Measurements from ENCODE around the gene KIF21B.

The KIF21B gene

DNA sequence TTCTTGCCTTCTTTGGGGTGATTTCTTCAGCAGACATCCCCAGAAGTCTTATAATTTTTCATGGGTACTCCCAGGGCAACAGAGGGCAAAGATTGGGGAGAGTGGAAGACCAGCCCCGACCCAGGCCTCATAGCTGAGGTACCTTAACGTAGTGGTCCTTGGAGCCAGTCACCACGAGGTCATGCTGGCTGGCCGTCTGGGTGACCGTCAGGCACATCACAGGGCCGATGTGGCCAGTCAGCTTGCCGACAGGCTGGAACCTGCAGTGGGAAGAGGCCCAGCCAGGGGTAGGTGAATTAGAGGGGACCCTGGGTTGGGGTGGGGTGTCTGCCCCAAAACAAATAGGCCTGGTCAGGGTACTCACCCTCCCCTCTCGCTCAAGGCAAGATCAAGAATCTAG is 46.9 kb downstream of the KIF21B start:
- ATAC-seq (ENCODE audit: insufficient read depth, low read depth): no peak

DNA sequence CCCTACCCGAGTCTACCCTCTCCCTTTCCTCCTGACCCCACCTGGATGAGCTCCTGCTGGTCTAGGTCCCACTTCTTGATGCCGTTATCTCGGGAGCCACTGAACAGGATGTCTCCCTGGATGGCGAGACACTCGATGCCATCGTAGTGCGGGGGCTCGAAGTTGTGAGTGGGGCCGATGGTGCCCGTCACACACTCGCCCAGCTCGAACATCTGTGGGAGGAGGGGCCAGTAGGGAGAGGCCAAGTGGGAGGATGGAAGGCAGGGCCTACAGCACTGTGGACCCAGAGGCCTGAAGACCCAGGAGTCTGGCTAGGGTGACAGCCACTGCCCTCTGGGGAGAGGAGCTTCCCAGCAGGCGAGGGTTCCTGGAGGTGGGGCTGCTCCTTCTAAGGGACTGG is 48.1 kb downstream of the KIF21B start:
- peaks cover 88% of the 10 kb centered on the region for H3K36me3 ChIP-seq (ENCODE audit: insufficient read depth, low read length)
- H3K4me3 ChIP-seq (ENCODE audit: low read depth in 1 of 2, low read length in 2 of 2): no peak overlapping the region
- no peaks in the 10 kb centered on the region for H3K9me3 ChIP-seq (ENCODE audit: insufficient read depth, low read length, severe bottlenecking)
- TF ChIP-seq CTCF (IDR thresholded peaks at IDR 0.05; ENCODE audit: borderline replicate concordance, extremely low read depth, low read length, poor library complexity, severe bottlenecking) (no peak), EZH2 (IDR thresholded peaks at IDR 0.05; ENCODE audit: borderline replicate concordance, low read depth, low read length, severe bottlenecking) (no peak)
- ATAC-seq (ENCODE audit: insufficient read depth, low read depth) (no peak), DNase-seq (no peak)
- H3K9ac ChIP-seq (ENCODE audit: low read depth, low read length): no peak overlapping the region
- no peak overlapping the region for H3K4me2 ChIP-seq (ENCODE audit: insufficient read depth, low read length)
- H3K27ac ChIP-seq (ENCODE audit: low read length): no peak overlapping the region
- peaks cover 8% of the 10 kb centered on the region for H4K20me1 ChIP-seq (ENCODE audit: insufficient read depth, low read length)
- no peaks in the 10 kb centered on the region for H3K4me1 ChIP-seq (ENCODE audit: insufficient read depth, low read length)
- no peaks in the 10 kb centered on the region for H3K79me2 ChIP-seq (ENCODE audit: insufficient read depth, low read length)
- H3K27me3 ChIP-seq (ENCODE audit: insufficient read depth, low read length, poor library complexity): no peaks in the 10 kb centered on the region
- H2AFZ ChIP-seq (ENCODE audit: low read depth, low read length): no peak overlapping the region

More for the DNA sequence above, 46.9 kb downstream of the KIF21B start:
- no peak overlapping the region for H2AFZ ChIP-seq (ENCODE audit: low read depth, low read length)
- TF ChIP-seq CTCF (IDR thresholded peaks at IDR 0.05; ENCODE audit: borderline replicate concordance, extremely low read depth, low read length, poor library complexity, severe bottlenecking) (no peak), EZH2 (IDR thresholded peaks at IDR 0.05; ENCODE audit: borderline replicate concordance, low read depth, low read length, severe bottlenecking) (no peak)
- H3K27ac ChIP-seq (ENCODE audit: low read length): no peak overlapping the region
- no peak overlapping the region for H3K9ac ChIP-seq (ENCODE audit: low read depth, low read length)
- peaks cover 5% of the 10 kb centered on the region; the same call in 1 of the 2 replicates for H4K20me1 ChIP-seq (ENCODE audit: insufficient read depth, low read length)
- no peak overlapping the region for H3K4me3 ChIP-seq (ENCODE audit: low read depth in 1 of 2, low read length in 2 of 2)
- H3K27me3 ChIP-seq (ENCODE audit: insufficient read depth, low read length, poor library complexity): no peaks in the 10 kb centered on the region
- no peaks in the 10 kb centered on the region for H3K9me3 ChIP-seq (ENCODE audit: insufficient read depth, low read length, severe bottlenecking)
- peaks cover 88% of the 10 kb centered on the region for H3K36me3 ChIP-seq (ENCODE audit: insufficient read depth, low read length)
- no peaks in the 10 kb centered on the region for H3K79me2 ChIP-seq (ENCODE audit: insufficient read depth, low read length)
- no peak overlapping the region for H3K4me2 ChIP-seq (ENCODE audit: insufficient read depth, low read length)
- H3K4me1 ChIP-seq (ENCODE audit: insufficient read depth, low read length): no peaks in the 10 kb centered on the region
- no peak for DNase-seq

DNA sequence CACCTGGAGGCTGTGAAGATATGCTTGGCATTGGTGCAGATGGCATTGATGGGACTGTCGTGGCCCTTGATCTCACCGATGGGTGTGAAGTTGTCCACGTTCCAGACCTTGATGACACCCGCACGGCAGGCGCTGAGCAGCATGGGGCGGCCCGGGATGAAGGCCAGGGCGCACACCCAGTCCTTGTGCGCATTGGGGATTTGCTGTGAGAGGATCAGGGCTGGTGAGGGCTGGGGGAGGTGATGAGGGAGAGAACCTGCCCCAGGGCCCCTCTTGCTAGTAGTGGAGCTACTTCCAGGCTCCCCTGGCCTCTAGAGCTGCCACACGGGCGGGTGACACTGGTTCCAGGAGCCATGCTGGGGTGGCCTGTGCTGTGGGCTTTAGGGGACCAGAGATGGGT is 48.8 kb downstream of the KIF21B start:
- no peak for ATAC-seq (ENCODE audit: insufficient read depth, low read depth)
- no peak overlapping the region for H3K9ac ChIP-seq (ENCODE audit: low read depth, low read length)
- no peaks in the 10 kb centered on the region for H3K9me3 ChIP-seq (ENCODE audit: insufficient read depth, low read length, severe bottlenecking)
- H3K79me2 ChIP-seq (ENCODE audit: insufficient read depth, low read length): no peaks in the 10 kb centered on the region
- H4K20me1 ChIP-seq (ENCODE audit: insufficient read depth, low read length): peaks cover 13% of the 10 kb centered on the region
- no peaks in the 10 kb centered on the region for H3K27me3 ChIP-seq (ENCODE audit: insufficient read depth, low read length, poor library complexity)
- DNase-seq: no peak
- no peaks in the 10 kb centered on the region for H3K4me1 ChIP-seq (ENCODE audit: insufficient read depth, low read length)
- no peak overlapping the region for H3K4me2 ChIP-seq (ENCODE audit: insufficient read depth, low read length)
- H3K36me3 ChIP-seq (ENCODE audit: insufficient read depth, low read length): peaks cover 86% of the 10 kb centered on the region
- H3K4me3 ChIP-seq (ENCODE audit: low read depth in 1 of 2, low read length in 2 of 2): no peak overlapping the region
- no peak for TF ChIP-seq CTCF (IDR thresholded peaks at IDR 0.05; ENCODE audit: borderline replicate concordance, extremely low read depth, low read length, poor library complexity, severe bottlenecking)
- no peak for TF ChIP-seq EZH2 (IDR thresholded peaks at IDR 0.05; ENCODE audit: borderline replicate concordance, low read depth, low read length, severe bottlenecking)
- H2AFZ ChIP-seq (ENCODE audit: low read depth, low read length): no peak overlapping the region
- no peak overlapping the region for H3K27ac ChIP-seq (ENCODE audit: low read length)

Measured in DND-41 (cell line).